ENCODE measurements around the gene TMEM220. TPM values are rescaled to one million over a fixed set of nuclear protein-coding genes. Genes with fewer than 3 reads are reported as not detected.

TMEM220 gene
- 1.6 to 4.9 TPM (median 3.5 TPM) in 5 replicates for total RNA-seq (2022; extraction: Qiagen RNA extraction)

GRCh38 chr17:10729334-10730193, at the start of gene TMEM220:
Gene TMEM220, minus strand, starts transcription at chr17:10730023. Its CDS starts 172 bp downstream, at chr17:10729851.

GRCh38 chr17:10697092-10698081, 32.4 kb downstream of the TMEM220 start, which contains the start of the genes ADPRM and SCO1:
Gene ADPRM, plus strand, starts transcription at chr17:10697594. Its CDS starts 7,333 bp downstream, at chr17:10704927.
Gene SCO1, minus strand, starts transcription at chr17:10697533. Its CDS starts 26 bp downstream, at chr17:10697507.

Other genes starting within 250 kb of the TMEM220 start
- gene MYH1, start 211.5 kb downstream of the TMEM220 start, total RNA-seq (2022; extraction: Qiagen RNA extraction) = not detected in 5 replicates
- not detected in 5 replicates for gene MYH2, start 180.4 kb downstream of the TMEM220 start, total RNA-seq (2022; extraction: Qiagen RNA extraction)
- 0.72 to 1.6 TPM (median 0.74 TPM) in 5 replicates for gene MYH3, start 72.7 kb downstream of the TMEM220 start, total RNA-seq (2022; extraction: Qiagen RNA extraction)
- 46.8 to 60.0 TPM (median 59.4 TPM) in 5 replicates for gene SCO1, start 32.5 kb downstream of the TMEM220 start, total RNA-seq (2022; extraction: Qiagen RNA extraction)
- gene ADPRM, start 32.4 kb downstream of the TMEM220 start, total RNA-seq (2022; extraction: Qiagen RNA extraction) = 6.6 to 9.2 TPM (median 8.7 TPM) in 5 replicates
- not detected in 5 replicates for gene TMEM238L, start 74.1 kb upstream of the TMEM220 start, total RNA-seq (2022; extraction: Qiagen RNA extraction)
- gene PIRT, start 108.1 kb upstream of the TMEM220 start, total RNA-seq (2022; extraction: Qiagen RNA extraction) = not detected in 5 replicates